Measurements from ENCODE around the gene TAF7. TPM values are rescaled to one million over a fixed set of nuclear protein-coding genes. Genes with fewer than 3 reads are reported as not detected.

TAF7 gene
- total RNA-seq, 4 donors from 2014 or later = 47.3 to 70.3 (median 62.7) TPM

DNA sequence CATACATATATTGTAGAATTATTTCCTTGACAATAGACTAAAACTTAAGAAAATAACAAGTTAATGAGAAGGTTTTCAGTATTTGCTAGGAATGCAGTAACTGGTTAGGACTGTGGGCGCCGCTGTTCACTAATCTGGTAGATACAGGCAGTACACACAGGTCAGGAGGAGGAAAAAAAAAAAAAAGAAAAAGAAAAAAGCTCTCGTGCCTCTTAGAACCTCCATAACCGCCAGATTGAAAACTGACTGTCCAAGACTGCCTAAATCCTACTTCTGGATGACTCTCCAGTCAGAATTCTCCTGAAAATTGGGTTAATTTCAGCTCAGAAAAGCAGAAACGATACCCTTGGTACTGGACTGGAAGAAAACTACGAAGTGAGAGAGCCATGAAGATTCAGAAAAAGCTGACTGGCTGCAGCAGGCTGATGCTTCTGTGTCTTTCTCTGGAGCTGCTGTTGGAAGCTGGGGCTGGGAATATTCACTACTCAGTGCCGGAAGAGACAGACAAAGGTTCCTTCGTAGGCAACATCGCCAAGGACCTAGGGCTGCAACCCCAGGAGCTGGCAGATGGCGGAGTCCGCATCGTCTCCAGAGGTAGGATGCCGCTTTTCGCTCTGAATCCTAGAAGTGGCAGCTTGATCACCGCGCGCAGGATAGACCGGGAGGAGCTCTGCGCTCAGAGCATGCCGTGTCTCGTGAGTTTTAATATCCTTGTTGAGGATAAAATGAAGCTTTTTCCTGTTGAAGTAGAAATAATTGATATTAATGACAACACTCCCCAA is 9.9 kb upstream of the TAF7 start, which contains the start of gene PCDHGA1:
PCDHGA1 (plus strand) TSS at position 216 of the 782 bp plus-strand sequence.
- H3K9me3 ChIP-seq = peaks cover 43% of the 10 kb centered on the region
- TF ChIP-seq, protein P1, sequence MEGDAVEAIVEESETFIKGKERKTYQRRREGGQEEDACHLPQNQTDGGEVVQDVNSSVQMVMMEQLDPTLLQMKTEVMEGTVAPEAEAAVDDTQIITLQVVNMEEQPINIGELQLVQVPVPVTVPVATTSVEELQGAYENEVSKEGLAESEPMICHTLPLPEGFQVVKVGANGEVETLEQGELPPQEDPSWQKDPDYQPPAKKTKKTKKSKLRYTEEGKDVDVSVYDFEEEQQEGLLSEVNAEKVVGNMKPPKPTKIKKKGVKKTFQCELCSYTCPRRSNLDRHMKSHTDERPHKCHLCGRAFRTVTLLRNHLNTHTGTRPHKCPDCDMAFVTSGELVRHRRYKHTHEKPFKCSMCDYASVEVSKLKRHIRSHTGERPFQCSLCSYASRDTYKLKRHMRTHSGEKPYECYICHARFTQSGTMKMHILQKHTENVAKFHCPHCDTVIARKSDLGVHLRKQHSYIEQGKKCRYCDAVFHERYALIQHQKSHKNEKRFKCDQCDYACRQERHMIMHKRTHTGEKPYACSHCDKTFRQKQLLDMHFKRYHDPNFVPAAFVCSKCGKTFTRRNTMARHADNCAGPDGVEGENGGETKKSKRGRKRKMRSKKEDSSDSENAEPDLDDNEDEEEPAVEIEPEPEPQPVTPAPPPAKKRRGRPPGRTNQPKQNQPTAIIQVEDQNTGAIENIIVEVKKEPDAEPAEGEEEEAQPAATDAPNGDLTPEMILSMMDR (IDR thresholded peaks at IDR 0.05) = no peak
- TF ChIP-seq POLR2A (IDR thresholded peaks at IDR 0.05) (no peak), POLR2AphosphoS5 (IDR thresholded peaks at IDR 0.05) (no peak), EP300 (IDR thresholded peaks at IDR 0.05) (no peak)
- 27% methylated on average over 21 of the region's 21 CpGs for WGBS
- DNase-seq (ENCODE audit: low spot score in 2 of 2) = no peak
- no peak within 1 kb of the TSS for H3K27ac ChIP-seq
- no peaks in the 10 kb centered on the region for H3K36me3 ChIP-seq
- peaks cover 46% of the 10 kb centered on the region for H3K27me3 ChIP-seq
- no peak within 1 kb of the TSS for H3K4me3 ChIP-seq
- no peaks in the 10 kb centered on the region for H3K4me1 ChIP-seq

DNA sequence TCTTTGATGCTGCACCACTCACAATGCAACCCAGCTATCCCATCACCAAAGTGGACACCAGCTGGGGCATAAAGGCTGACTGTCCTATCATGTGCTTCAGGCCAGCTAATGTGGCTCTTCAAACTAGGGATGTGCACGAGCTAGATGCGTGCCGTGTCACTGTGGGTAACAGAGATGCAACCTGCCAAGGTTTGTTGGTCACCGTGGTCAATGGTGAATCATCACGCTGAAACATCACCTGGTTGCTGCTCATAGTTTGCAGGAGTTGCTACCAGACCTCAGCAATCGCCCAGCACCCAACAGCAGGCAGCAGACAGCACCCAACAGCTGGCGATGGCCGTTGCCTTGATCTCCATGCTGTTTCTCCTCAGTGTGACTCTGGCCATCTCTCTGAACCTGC is 7.6 kb upstream of the TAF7 start:
- no peak for DNase-seq (ENCODE audit: low spot score in 2 of 2)
- Histone ChIP-seq H3K36me3 (no peaks in the 10 kb centered on the region), H3K27ac (no peak overlapping the region), H3K4me3 (no peak overlapping the region), H3K4me1 (no peaks in the 10 kb centered on the region), H3K27me3 (peaks cover 34% of the 10 kb centered on the region), H3K9me3 (peaks cover 43% of the 10 kb centered on the region)
- 100% methylated on average over 2 of the region's 8 CpGs for WGBS
- TF ChIP-seq POLR2A (IDR thresholded peaks at IDR 0.05) = no peak
- TF ChIP-seq POLR2AphosphoS5 (IDR thresholded peaks at IDR 0.05) = no peak
- TF ChIP-seq EP300 (IDR thresholded peaks at IDR 0.05) = no peak
- TF ChIP-seq, protein P1 (IDR thresholded peaks at IDR 0.05) = no peak

DNA sequence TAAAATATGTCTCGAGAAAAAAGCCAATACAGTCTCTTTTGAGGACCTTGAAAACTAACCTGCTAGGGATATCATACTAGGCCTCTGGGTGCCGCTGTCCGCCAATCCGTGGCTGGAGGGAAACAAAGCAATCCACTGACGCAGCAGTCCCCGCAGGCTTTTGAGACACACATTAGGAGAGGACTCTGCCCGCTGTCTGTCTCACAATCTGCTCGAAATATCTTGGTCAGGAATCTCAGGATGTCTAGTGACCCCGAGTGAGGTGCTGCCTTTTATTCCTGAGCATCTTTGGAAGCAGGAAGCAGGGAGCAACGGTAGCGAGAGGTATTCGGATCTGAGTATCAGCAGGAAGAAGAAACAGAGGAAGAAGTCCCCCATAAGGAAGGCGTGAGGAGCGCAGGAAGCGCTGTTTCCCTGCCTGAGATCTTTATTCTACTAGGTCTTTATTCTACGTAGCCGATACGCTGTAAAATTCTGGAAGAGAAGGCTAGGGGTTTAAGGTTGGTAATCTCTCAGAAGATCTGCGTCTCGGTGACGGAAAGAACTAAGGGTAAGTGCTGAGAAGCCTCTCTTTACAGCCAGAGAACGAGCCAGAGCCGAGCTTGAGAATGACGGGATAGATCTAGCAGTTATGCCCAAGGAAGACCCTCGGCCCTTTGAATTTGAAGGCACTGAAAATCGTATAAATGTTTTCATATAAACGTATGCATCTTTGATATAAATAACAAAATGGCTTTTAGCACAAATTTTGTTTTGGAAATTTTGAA is 5.7 kb upstream of the TAF7 start:
- Histone ChIP-seq H3K27me3 (peaks cover 15% of the 10 kb centered on the region), H3K4me1 (no peaks in the 10 kb centered on the region), H3K27ac (no peak overlapping the region), H3K36me3 (no peaks in the 10 kb centered on the region), H3K4me3 (peak overlapping the region; percentile 35), H3K9me3 (peaks cover 26% of the 10 kb centered on the region)
- no peak for TF ChIP-seq EP300 (IDR thresholded peaks at IDR 0.05)
- TF ChIP-seq, protein P1 (IDR thresholded peaks at IDR 0.05) = peak in 1 of 2 donors; percentile 18
- WGBS = 15% methylated on average over 27 of the region's 27 CpGs
- DNase-seq (ENCODE audit: low spot score in 2 of 2) = no peak

DNA sequence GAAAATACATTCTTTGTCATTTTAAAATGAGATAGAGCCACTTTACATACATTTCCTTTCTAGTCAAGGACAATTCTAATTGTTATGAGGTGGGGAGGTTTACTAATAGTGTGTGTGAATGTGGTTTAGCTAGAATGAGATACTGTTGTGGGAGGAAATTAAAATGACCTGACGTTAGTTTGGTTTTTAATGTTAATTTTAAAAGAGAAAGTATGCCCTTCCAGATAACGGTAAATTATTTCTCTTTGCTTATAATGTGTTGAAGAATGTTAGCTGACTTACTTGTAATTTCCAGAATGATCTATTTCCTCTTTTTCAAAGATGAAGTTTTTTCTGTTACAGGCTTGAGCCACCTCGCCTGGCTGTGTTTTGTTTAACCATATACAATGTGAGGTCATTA is 1.7 kb upstream of the TAF7 start:
- no peak overlapping the region for H3K27ac ChIP-seq
- H3K27me3 ChIP-seq = peaks cover 3% of the 10 kb centered on the region
- 93% methylated on average over 3 of the region's 3 CpGs for WGBS
- TF ChIP-seq, protein P1 (IDR thresholded peaks at IDR 0.05) = no peak
- TF ChIP-seq POLR2AphosphoS5 (IDR thresholded peaks at IDR 0.05) = no peak
- TF ChIP-seq EP300 (IDR thresholded peaks at IDR 0.05) = no peak
- TF ChIP-seq POLR2A (IDR thresholded peaks at IDR 0.05) = no peak
- DNase-seq (ENCODE audit: low spot score in 2 of 2) = no peak
- H3K4me1 ChIP-seq = peaks cover 7% of the 10 kb centered on the region
- H3K4me3 ChIP-seq = no peak overlapping the region
- peaks cover 17% of the 10 kb centered on the region for H3K36me3 ChIP-seq
- H3K9me3 ChIP-seq = peaks cover 34% of the 10 kb centered on the region

DNA sequence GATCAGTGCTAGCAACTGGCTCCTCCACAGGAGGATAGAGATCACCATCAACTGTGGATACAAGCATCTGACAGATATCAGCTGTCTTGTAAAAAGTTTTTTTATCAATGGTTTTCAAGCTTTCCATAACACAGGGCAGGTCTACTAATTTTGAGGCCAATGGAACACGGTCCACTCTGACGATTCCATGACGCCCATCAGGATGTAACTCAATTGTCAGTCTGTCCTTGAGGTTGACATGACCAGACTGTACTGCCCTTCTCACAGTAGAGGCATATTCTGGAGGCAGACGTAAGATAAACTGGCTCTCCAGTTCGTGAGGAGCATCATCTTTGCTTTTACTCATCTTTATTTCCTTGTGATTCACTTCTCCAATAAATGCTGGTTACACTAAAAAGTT is 885 bp downstream of the TAF7 start:
- Histone ChIP-seq H3K36me3 (peaks cover 28% of the 10 kb centered on the region), H3K4me1 (peaks cover 7% of the 10 kb centered on the region), H3K27ac (no peak overlapping the region), H3K9me3 (peaks cover 47% of the 10 kb centered on the region), H3K27me3 (no peaks in the 10 kb centered on the region), H3K4me3 (peak overlapping the region; percentile 73)
- DNase-seq (ENCODE audit: low spot score in 2 of 2) = no peak
- 68% methylated on average over 5 of the region's 5 CpGs for WGBS
- TF ChIP-seq POLR2AphosphoS5 (IDR thresholded peaks at IDR 0.05) = no peak
- TF ChIP-seq EP300 (IDR thresholded peaks at IDR 0.05) = no peak
- TF ChIP-seq, protein P1 (IDR thresholded peaks at IDR 0.05) = no peak
- no peak for TF ChIP-seq POLR2A (IDR thresholded peaks at IDR 0.05)
